Panc1 (cell line): ENCODE results near the gene CXCR1. TPM values are rescaled to one million over a fixed set of nuclear protein-coding genes. Genes with fewer than 3 reads are reported as not detected.
"Not testable (repeated sequence)": the region's sequence is repeated elsewhere in the genome, so short reads cannot be mapped to it uniquely, and the experiment has no call there.

Experiments used
- ATAC-seq: fragments of 200-7000 bp; cut with Tn5 transposase; 2 replicates; pipeline ENCODE4 v1.9.1; 2020; ENCODE audit warnings: mild to moderate bottlenecking, moderate library complexity
- BruUV-seq: library from RNA; stranded (reverse); fragments of 400-500 nt; replicated peaks from 2 replicates; lab custom pipeline; 2021; lab: Mats Ljungman, UMichigan
- CTCF ChIA-PET: fragments of 300-600 bp; sonication (Branson Sonifier 250); formaldehyde crosslinking; loops from one replicate; lab custom pipeline; 2022; ENCODE audit warnings: antibody characterized with exemption; lab: Charles Lee
- POLR2A ChIA-PET: fragments of 300-600 bp; sonication (Branson Sonifier 250); formaldehyde crosslinking; loops from one replicate; lab custom pipeline; 2022; ENCODE audit warnings: antibody characterized with exemption; lab: Charles Lee
- DNase-seq: peaks from one replicate; pipeline ENCODE4 v3.0.0-alpha.2; 2010; ENCODE audit warnings: low read depth, low spot score
- H3K27ac ChIP-seq: 2 replicates; pipeline ENCODE4 v1.5.1; 2011; ENCODE audit warnings: mild to moderate bottlenecking, low read length, inconsistent platforms
- H3K27me3 ChIP-seq: fragments of 200-500 bp; sonication (Bioruptor generic); 2 replicates; pipeline ENCODE4 v1.6.0; 2014; ENCODE audit warnings: low read length, inconsistent platforms; ENCODE audit not compliant: control insufficient read depth, insufficient read depth
- H3K36me3 ChIP-seq: fragments of 200-500 bp; sonication (Bioruptor generic); 2 replicates; pipeline ENCODE4 v1.5.1; 2014; ENCODE audit warnings: inconsistent platforms, mild to moderate bottlenecking, low read length, moderate library complexity; ENCODE audit not compliant: control insufficient read depth, insufficient read depth
- H3K4me1 ChIP-seq: 2 replicates; pipeline ENCODE4 v1.5.1; 2011; ENCODE audit warnings: inconsistent platforms, mild to moderate bottlenecking, low read length, moderate library complexity; ENCODE audit not compliant: control insufficient read depth, insufficient read depth
- H3K4me3 ChIP-seq, 2 experiments: 2 replicates each; pipeline ENCODE4 v1.5.1; 2011 to 2012; ENCODE audit warnings: low read depth in 2 of 2, low read length in 2 of 2, mild to moderate bottlenecking in 2 of 2, inconsistent platforms in 1 of 2, moderate library complexity in 1 of 2
- H3K9me3 ChIP-seq: fragments of 200-500 bp; sonication (Bioruptor generic); 2 replicates; pipeline ENCODE4 v1.5.1; 2014; ENCODE audit warnings: low read depth, mild to moderate bottlenecking, inconsistent platforms, low read length, moderate library complexity; ENCODE audit not compliant: control insufficient read depth, insufficient read depth
- POLR2AphosphoS5 ChIP-seq: IDR thresholded peaks from 2 replicates; pipeline ENCODE4 v1.6.1; 2012; ENCODE audit warnings: mild to moderate bottlenecking, low read depth, low read length, moderate library complexity
- REST ChIP-seq, 2 experiments: IDR thresholded peaks; 2 replicates each; pipeline ENCODE4 v1.6.1; 2011 to 2012; ENCODE audit warnings: low read depth in 2 of 2, control low read depth in 1 of 2, low read length in 1 of 2, mild to moderate bottlenecking in 1 of 2, moderate library complexity in 1 of 2; ENCODE audit not compliant: insufficient read depth in 1 of 2
- SIN3A ChIP-seq: IDR thresholded peaks from 2 replicates; pipeline ENCODE4 v1.6.1; 2012; ENCODE audit warnings: low read depth, mild to moderate bottlenecking, low read length, moderate library complexity, borderline replicate concordance; ENCODE audit not compliant: insufficient read depth
- TCF7L2 ChIP-seq: IDR thresholded peaks from 2 replicates; pipeline ENCODE4 v1.6.1; 2011; ENCODE audit warnings: mild to moderate bottlenecking, low read depth, low read length, inconsistent platforms
- in situ Hi-C: cut with HindIII; loops from 2 replicates; pipeline ENCODE4 v1.10.0; 2016; ENCODE audit warnings: low sequenced_read_pairs, low pct_unique_long_range_greater_than_20kb
- intact Hi-C: fragments of 100-400 bp; cut with micrococcal nuclease; formaldehyde crosslinking; loops from one replicate; pipeline ENCODE4 v1.10.0; 2022; ENCODE audit not compliant: unreplicated experiment
- total RNA-seq: library from RNA; stranded (reverse); gene quantifications from one replicate; pipeline ENCODE4 v1.2.1, GENCODE V29; 2021; ENCODE audit not compliant: unreplicated experiment
- TF ChIP-seq, protein P1 (sequence below): fragments of 450-650 bp; IDR thresholded peaks from 2 replicates; pipeline ENCODE4 v1.5.1; 2017; ENCODE audit warnings: mild to moderate bottlenecking

Gene CXCR1
- total RNA-seq, 1 experiment from 2014 or later: not detected

- H3K4me1 ChIP-seq: no peaks in the 10 kb centered on the region
- H3K9me3 ChIP-seq: no peaks in the 10 kb centered on the region
- no peaks in the 10 kb centered on the region for H3K36me3 ChIP-seq
- no peak overlapping the region for H3K4me3 ChIP-seq
- intact Hi-C loops: no loop called here
- CTCF ChIA-PET: interaction anchor here (1.2 kb wide), 1 partner anchor 43 kb away, joined by 3 read pairs; no protein-coding TSS in a partner anchor
- POLR2A ChIA-PET: no interaction called here
- no TSS peak for BruUV-seq
- DNase-seq (no peak), ATAC-seq (no peak)
- in situ Hi-C loops: no loop called here
- no peak overlapping the region for H3K27ac ChIP-seq
- no peak for TF ChIP-seq POLR2AphosphoS5
- 0 out of 2 replicates have a peak, but pooled peaks cover 3% of the 10 kb centered on the region for H3K27me3 ChIP-seq
Measured at GRCh38 chr2:218125095-218125494, 41.7 kb downstream of the CXCR1 start.

DNA sequence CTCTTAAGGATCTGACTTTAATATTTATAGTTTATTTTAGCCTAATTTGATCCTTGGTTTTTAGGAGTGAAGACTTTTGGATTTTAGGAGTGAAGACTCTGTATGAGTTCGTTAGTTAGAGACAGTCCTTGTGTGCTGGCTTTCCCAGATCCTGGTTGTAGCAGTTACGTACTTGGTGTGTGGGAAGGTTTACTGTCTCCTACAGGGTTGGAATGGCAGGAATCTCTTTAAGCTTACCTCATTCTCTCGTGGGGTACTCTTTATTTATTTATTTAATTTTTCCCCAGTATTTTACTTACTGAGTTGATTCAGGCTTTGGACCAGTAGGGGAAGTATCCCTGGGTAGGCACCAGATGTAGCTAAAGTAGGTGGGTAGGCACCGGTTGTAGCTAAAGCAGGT, 42.8 kb downstream of the CXCR1 start:
- in situ Hi-C loops: no loop called here
- DNase-seq (no peak), ATAC-seq (no peak)
- Histone ChIP-seq H3K36me3 (no peaks in the 10 kb centered on the region), H3K27me3 (0 out of 2 replicates have a peak, but pooled peaks cover 3% of the 10 kb centered on the region), H3K27ac (no peak overlapping the region), H3K4me3 (no peak overlapping the region), H3K4me1 (no peaks in the 10 kb centered on the region), H3K9me3 (no peaks in the 10 kb centered on the region)
- intact Hi-C loops: no loop called here
- ChIA-PET POLR2A (interaction anchor here (0.6 kb wide), 1 partner anchor 17 kb away, joined by 6 read pairs; no protein-coding TSS in a partner anchor), CTCF (no interaction called here)
- BruUV-seq: no TSS peak
- TF ChIP-seq SIN3A: no peak
- no peak for TF ChIP-seq REST (IDR thresholded peaks at IDR 0.05; ENCODE audit: insufficient read depth in 1 of 2, low read depth in 2 of 2, low read length in 1 of 2)
- no peak for TF ChIP-seq TCF7L2
- TF ChIP-seq, protein P1, sequence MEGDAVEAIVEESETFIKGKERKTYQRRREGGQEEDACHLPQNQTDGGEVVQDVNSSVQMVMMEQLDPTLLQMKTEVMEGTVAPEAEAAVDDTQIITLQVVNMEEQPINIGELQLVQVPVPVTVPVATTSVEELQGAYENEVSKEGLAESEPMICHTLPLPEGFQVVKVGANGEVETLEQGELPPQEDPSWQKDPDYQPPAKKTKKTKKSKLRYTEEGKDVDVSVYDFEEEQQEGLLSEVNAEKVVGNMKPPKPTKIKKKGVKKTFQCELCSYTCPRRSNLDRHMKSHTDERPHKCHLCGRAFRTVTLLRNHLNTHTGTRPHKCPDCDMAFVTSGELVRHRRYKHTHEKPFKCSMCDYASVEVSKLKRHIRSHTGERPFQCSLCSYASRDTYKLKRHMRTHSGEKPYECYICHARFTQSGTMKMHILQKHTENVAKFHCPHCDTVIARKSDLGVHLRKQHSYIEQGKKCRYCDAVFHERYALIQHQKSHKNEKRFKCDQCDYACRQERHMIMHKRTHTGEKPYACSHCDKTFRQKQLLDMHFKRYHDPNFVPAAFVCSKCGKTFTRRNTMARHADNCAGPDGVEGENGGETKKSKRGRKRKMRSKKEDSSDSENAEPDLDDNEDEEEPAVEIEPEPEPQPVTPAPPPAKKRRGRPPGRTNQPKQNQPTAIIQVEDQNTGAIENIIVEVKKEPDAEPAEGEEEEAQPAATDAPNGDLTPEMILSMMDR: no peak
- no peak for TF ChIP-seq POLR2AphosphoS5

DNA sequence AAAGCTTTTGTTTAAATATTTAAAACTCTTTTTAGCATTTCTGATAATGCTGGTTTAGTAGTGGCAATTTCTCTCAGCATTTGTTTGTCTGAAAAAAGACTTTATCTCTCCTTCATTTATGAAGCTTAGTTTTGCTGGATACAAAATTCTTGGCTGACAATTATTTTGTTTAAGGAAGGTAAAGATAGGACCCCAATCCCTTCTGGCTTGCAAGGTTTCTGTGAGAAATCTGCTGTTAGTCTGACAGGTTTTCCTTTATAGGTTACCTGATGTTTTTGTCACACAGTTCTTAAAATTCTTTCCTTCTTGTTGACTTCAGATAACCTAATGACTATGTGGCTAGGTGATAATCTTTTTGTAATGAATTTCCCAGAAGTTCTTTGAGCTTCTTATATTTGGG, 44.5 kb downstream of the CXCR1 start:
- POLR2A ChIA-PET, H3K4me1 ChIP-seq, BruUV-seq, DNase-seq, H3K36me3 ChIP-seq, H3K27ac ChIP-seq, intact Hi-C loops, in situ Hi-C loops, H3K27me3 ChIP-seq, H3K9me3 ChIP-seq, H3K4me3 ChIP-seq, CTCF ChIA-PET, ATAC-seq: not testable (repeated sequence)

- H3K27ac ChIP-seq, H3K36me3 ChIP-seq, H3K27me3 ChIP-seq, in situ Hi-C loops, DNase-seq, H3K9me3 ChIP-seq, H3K4me1 ChIP-seq, BruUV-seq, POLR2A ChIA-PET, H3K4me3 ChIP-seq, ATAC-seq, intact Hi-C loops, CTCF ChIA-PET: not testable (repeated sequence)
Measured at GRCh38 chr2:218121789-218122188, 45.0 kb downstream of the CXCR1 start.
